GM12872 (cell line): ENCODE results near the gene MAPK4.

Source experiments
- TF ChIP-seq, protein P1 (sequence below): IDR thresholded peaks from 3 replicates; pipeline ENCODE4 v1.5.1; 2011; ENCODE audit warnings: low read depth, mild to moderate bottlenecking, low read length, moderate library complexity; ENCODE audit not compliant: insufficient read depth

The MAPK4 gene

DNA sequence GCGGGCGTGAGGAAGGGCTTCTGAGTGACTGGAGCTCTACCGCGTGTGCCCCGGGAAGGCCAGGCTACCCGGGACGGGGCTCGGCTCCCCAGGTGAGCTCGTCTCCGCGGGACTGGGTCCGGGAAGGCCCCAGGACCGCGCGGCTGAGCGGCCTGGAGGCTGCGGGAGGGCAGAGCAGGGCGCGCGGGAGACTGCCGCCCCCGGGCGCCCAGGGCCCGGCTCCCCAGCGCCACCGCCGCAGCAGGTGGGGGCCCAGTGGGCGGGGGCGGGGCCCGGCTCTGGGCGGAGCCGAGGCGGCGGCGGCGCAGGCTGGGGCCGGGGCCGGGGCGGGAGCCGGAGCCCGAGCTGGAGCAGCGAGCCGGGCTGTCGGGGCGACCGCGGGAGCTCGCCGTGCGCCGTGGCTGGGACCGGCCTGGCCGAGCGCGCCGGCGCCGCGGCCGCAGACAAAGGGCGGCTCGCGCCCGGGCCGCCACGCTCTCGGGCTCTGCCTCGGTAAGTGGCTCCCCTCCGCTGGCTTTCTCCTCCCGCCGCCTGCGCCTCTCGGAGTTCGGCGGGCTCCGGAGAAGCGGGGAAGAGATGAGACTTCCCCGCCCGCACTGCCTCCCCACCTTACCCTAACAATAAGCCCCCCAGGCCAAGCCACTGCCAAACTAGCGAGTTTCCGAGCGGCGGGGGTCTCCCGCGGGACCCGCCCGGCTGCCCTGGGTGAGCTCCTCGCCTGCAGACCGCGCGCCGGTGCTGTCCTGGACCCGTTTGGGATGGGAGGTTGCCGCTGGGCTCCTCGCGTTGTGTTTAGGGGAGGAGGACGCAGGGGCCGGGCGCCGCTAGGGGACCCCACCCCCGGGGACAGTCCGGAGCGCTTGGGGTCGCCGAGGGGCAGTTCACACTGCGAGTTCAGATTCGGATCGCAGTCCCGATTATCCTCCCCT lies at the start of gene MAPK4:
MAPK4 (plus strand) TSS at position 336 of the 929 bp plus-strand sequence. CDS start 103,872 bp downstream, outside the sequence.
- TF ChIP-seq, protein P1, sequence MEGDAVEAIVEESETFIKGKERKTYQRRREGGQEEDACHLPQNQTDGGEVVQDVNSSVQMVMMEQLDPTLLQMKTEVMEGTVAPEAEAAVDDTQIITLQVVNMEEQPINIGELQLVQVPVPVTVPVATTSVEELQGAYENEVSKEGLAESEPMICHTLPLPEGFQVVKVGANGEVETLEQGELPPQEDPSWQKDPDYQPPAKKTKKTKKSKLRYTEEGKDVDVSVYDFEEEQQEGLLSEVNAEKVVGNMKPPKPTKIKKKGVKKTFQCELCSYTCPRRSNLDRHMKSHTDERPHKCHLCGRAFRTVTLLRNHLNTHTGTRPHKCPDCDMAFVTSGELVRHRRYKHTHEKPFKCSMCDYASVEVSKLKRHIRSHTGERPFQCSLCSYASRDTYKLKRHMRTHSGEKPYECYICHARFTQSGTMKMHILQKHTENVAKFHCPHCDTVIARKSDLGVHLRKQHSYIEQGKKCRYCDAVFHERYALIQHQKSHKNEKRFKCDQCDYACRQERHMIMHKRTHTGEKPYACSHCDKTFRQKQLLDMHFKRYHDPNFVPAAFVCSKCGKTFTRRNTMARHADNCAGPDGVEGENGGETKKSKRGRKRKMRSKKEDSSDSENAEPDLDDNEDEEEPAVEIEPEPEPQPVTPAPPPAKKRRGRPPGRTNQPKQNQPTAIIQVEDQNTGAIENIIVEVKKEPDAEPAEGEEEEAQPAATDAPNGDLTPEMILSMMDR: no peak

DNA sequence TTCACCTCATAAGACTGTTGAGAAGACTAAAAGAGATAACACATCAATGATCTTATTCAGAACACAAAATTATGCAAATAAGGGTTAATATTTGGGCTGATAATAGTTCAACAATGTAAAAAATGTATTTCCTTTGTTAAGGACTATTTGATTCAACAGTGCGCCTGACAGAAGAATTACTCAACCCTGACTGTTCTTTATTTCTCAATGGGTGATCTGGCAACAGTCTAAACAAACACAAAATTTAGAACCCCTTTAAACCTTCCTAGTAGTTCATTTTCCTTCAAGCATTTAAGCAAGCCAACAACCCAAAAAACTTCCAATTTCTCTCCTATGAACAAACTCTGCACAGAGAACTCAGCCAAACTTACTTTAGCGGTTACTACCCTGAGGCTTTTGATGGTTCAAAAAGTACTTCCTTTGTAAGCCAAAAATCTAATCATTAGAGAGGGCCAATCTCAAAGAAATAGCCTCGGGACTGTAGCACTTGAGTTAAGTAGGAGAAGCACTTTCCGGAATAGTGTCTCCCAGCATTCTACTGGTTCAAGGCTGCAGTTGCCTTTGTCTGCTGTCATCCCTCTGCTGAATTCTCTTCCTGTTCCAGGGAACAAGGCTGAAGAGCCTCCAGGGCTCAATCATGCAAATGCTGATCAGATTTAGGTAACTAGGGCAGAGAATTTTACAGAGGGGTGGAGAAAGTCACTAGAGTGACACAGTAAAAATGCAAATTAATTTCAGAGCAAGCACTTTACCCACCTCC lies 40.9 kb upstream of the MAPK4 start:
- TF ChIP-seq, protein P1: no peak

DNA sequence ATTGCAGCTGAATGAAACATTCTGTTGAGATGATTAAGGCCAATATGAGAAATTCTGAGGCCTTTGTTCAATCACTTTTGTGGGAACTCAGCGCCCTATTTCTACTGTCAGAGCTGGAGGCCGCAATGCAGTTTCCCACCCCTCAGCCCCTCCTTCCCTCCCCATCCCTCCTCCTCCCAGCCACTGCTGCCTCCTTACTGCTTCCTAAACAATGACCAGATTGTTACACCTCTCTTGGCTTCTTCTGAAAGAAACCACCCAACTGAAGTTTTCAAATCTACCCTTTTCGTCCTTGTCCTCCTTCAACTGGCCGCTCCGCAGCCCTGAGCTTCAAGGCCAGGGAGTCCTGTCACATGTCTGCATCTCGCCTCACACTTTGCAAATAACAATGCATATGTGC lies 36.7 kb upstream of the MAPK4 start:
- TF ChIP-seq, protein P1: no peak

DNA sequence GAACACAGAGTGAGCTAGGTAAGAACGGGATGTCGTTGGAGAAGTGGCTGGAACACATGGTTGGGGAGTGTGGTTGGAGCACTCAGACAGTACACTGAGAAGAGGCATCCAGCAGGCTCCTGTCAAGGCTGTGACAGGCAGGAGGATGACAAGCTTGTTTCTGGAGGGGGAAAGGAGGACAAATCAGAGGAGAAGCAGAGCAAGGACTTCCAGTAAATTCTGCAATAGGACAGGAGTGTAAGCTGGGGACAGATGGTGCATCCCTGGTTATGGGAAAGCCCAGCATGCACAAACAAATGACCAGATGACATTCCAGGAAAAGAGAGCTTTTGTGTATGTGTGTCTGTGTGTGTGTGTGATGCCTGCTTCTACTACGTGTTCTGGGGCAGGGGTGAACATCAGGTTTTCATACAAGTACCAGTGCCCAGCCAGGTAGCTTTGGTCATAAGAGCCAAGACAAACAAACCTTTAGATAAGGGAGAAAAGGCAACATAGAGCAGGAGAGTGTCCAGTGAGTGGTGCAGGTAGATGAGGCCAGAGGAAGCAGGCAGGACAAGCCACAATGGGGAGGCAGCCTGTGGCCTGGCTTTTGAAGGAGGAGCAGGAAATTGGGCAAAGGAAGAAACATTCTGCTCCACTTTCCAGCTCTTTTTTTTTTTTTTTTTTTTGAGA lies 32.1 kb upstream of the MAPK4 start:
- TF ChIP-seq, protein P1: no peak

DNA sequence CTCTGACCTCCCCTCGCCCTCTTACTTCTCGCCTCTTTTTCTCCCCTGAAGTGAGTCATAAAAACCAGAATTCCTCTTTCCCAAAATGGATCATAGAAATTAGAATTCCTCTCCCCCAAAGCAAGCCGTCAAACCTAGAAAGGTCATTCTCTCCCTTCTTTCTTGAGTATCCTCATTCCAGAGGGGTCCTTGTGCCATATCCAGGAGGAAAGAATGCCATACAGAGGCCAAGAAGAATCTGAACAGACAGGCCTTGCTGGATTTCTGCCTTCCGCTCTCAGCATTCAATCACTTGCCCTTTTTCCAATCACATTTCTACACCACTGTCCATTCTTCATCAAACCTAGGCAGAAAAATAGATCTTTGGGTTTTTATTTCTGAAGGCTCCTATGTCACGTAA lies 31.1 kb upstream of the MAPK4 start:
- TF ChIP-seq, protein P1: no peak

DNA sequence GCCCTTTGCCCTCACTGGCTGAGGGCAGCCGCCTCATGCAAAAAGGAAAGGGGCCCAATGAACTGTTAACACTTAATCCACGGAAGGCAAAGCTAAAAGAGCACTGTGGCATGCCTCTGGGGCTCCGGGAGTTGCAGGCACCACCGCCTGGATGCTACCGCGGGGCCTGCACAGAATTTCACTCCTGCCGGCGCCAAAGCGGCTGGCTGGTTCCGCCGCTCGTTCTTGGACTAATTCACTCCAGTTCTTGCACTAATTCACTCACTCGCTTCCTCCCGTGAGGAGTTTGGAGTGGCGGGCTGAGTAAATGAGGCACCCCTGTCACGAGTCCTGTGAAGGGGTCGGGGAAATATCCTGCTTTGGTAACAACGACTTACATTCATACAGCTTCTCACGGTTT lies 14.0 kb upstream of the MAPK4 start:
- TF ChIP-seq, protein P1: no peak

DNA sequence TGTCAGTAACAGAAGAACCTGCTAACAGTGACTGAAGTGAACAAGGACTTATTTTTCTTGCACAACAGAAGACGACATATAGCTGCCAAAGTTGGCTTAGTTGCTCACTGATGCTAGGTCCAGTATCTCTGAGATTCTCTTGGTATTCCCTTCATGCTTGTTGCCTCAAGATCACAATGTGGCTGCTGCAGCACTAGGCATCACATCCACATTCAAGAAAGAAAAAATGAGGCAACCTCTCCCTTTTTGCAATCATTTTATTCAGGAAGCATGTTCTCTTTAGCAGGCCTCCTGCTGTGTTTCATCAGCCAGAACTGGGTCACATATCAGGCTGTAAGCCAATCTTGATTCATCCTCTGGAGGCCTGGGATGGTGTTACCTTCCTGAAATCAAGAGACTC lies 11.7 kb upstream of the MAPK4 start:
- TF ChIP-seq, protein P1: no peak
